Peyer's patch (tissue), 4 donors: ENCODE data around the gene EIPR1. TPM values are rescaled to one million over a fixed set of nuclear protein-coding genes. Genes with fewer than 3 reads are reported as not detected.
A peak's percentile ranks its signal among the peaks of the same experiment; 100 is the strongest.

Source experiments
- DNase-seq, 3 donors: peaks; one replicate each; pipeline ENCODE4 v3.0.0-alpha.2; 2017 to 2019
- H3K27ac ChIP-seq, 4 donors: fragments of 200-600 bp; sonication (generic); one replicate each; pipeline ENCODE4 v1.5.1; 2016 to 2019
- H3K27me3 ChIP-seq, 2 donors: fragments of 200-600 bp; sonication (generic); one replicate each; pipeline ENCODE4 v1.5.1; 2019
- H3K36me3 ChIP-seq, 3 donors: fragments of 200-600 bp; sonication (generic); one replicate each; pipeline ENCODE4 v1.5.1; 2016 to 2019
- H3K4me1 ChIP-seq, 4 donors: fragments of 200-600 bp; sonication (generic); one replicate each; pipeline ENCODE4 v1.5.1; 2016 to 2019
- H3K4me3 ChIP-seq, 4 donors: fragments of 200-600 bp; sonication (generic); 1 replicate in 3 of 4; 2 replicates in 1 of 4; pipeline ENCODE4 v1.5.1; 2016 to 2019; ENCODE audit warnings: mild to moderate bottlenecking in 1 of 4
- H3K9me3 ChIP-seq, 4 donors: fragments of 200-600 bp; sonication (generic); one replicate each; pipeline ENCODE4 v1.5.1; 2016 to 2019; ENCODE audit warnings: mild to moderate bottlenecking in 1 of 4
- CTCF ChIP-seq, 6 experiments: fragments of 450-650 bp in 4 of 6; fragments of 200-600 bp in 2 of 6; sonication (generic) in 1 of 6; IDR thresholded peaks; one replicate each; pipeline ENCODE4 v1.5.1; 2017 to 2019; ENCODE audit warnings: antibody characterized with exemption in 6 of 6, mild to moderate bottlenecking in 3 of 6, moderate library complexity in 1 of 6
- POLR2A ChIP-seq, 2 donors: fragments of 450-650 bp; IDR thresholded peaks; one replicate each; pipeline ENCODE4 v1.5.1; 2017; ENCODE audit warnings: antibody characterized with exemption in 2 of 2, mild to moderate bottlenecking in 2 of 2, moderate library complexity in 2 of 2
- total RNA-seq, 4 donors: library from RNA; depleted of rRNA; stranded (reverse); fragments of >200 nt; gene quantifications; one replicate each; pipeline ENCODE4 v1.1.0, GENCODE V29; 2016

The EIPR1 gene
- total RNA-seq, 4 donors from 2014 or later = 23.4 to 94.1 (median 36.2) TPM

GRCh38 chr2:3176869-3177255, 200.8 kb downstream of the EIPR1 start:
- no peaks in the 10 kb centered on the region for H3K36me3 ChIP-seq
- no peak overlapping the region for H3K27ac ChIP-seq
- TF ChIP-seq CTCF (IDR thresholded peaks at IDR 0.05) = no peak
- no peak for TF ChIP-seq POLR2A (IDR thresholded peaks at IDR 0.05)
- no peaks in the 10 kb centered on the region for H3K4me1 ChIP-seq
- DNase-seq = no peak
- no peak overlapping the region for H3K4me3 ChIP-seq
- no peaks in the 10 kb centered on the region for H3K27me3 ChIP-seq
- H3K9me3 ChIP-seq = no peaks in the 10 kb centered on the region

- Histone ChIP-seq H3K27ac (no peak overlapping the region), H3K9me3 (no peaks in the 10 kb centered on the region), H3K4me1 (no peaks in the 10 kb centered on the region), H3K36me3 (no peaks in the 10 kb centered on the region), H3K4me3 (no peak overlapping the region), H3K27me3 (no peaks in the 10 kb centered on the region)
- TF ChIP-seq POLR2A (IDR thresholded peaks at IDR 0.05) (no peak), CTCF (IDR thresholded peaks at IDR 0.05) (no peak)
- DNase-seq = no peak
These were observed 201.3 kb downstream of the EIPR1 start for GRCh38 chr2:3176071-3176868.

GRCh38 chr2:3175568-3175955, 202.1 kb downstream of the EIPR1 start:
- H3K9me3 ChIP-seq = no peaks in the 10 kb centered on the region
- TF ChIP-seq CTCF (IDR thresholded peaks at IDR 0.05) = no peak
- no peak overlapping the region for H3K27ac ChIP-seq
- H3K27me3 ChIP-seq = no peaks in the 10 kb centered on the region
- DNase-seq = no peak
- no peak overlapping the region for H3K4me3 ChIP-seq
- no peaks in the 10 kb centered on the region for H3K36me3 ChIP-seq
- H3K4me1 ChIP-seq = no peaks in the 10 kb centered on the region

GRCh38 chr2:3174626-3175567, 202.7 kb downstream of the EIPR1 start:
- H3K4me3 ChIP-seq = no peak overlapping the region
- DNase-seq = peak in 1 of 3 donors; percentile 37
- H3K4me1 ChIP-seq = no peaks in the 10 kb centered on the region
- no peaks in the 10 kb centered on the region for H3K27me3 ChIP-seq
- TF ChIP-seq POLR2A (IDR thresholded peaks at IDR 0.05) (no peak), CTCF (IDR thresholded peaks at IDR 0.05) (no peak)
- no peaks in the 10 kb centered on the region for H3K9me3 ChIP-seq
- H3K36me3 ChIP-seq = no peaks in the 10 kb centered on the region
- no peak overlapping the region for H3K27ac ChIP-seq

GRCh38 chr2:3173031-3173430, 204.6 kb downstream of the EIPR1 start:
- peak in 1 of 3 donors; percentile 24 for DNase-seq
- TF ChIP-seq POLR2A (IDR thresholded peaks at IDR 0.05) = no peak
- no peak for TF ChIP-seq CTCF (IDR thresholded peaks at IDR 0.05)
- H3K27me3 ChIP-seq = no peaks in the 10 kb centered on the region
- no peaks in the 10 kb centered on the region for H3K36me3 ChIP-seq
- H3K9me3 ChIP-seq = no peaks in the 10 kb centered on the region
- no peaks in the 10 kb centered on the region for H3K4me1 ChIP-seq
- H3K4me3 ChIP-seq = no peak overlapping the region
- no peak overlapping the region for H3K27ac ChIP-seq
